ENCODE data around the gene ZNF546.

DNA sequence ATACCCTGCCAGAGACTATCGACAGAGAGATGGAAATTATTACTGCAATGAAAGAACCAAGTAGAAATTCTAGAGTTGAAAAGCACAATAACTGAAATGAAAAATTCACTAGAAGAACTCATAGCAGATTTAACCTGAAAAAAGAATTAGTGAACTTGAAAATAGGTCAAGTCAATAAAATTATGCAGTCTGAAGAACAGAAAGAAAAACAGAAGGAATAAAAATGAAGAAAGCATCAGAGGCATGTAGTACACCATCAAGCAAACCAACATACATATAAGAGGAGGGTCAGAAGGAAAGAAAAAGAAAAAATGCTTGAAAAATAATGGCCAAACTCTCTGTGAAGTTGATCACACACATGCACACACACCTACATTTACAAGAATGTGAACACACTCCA, 62.8 kb downstream of the ZNF546 start:
- TF ChIP-seq, protein P1, sequence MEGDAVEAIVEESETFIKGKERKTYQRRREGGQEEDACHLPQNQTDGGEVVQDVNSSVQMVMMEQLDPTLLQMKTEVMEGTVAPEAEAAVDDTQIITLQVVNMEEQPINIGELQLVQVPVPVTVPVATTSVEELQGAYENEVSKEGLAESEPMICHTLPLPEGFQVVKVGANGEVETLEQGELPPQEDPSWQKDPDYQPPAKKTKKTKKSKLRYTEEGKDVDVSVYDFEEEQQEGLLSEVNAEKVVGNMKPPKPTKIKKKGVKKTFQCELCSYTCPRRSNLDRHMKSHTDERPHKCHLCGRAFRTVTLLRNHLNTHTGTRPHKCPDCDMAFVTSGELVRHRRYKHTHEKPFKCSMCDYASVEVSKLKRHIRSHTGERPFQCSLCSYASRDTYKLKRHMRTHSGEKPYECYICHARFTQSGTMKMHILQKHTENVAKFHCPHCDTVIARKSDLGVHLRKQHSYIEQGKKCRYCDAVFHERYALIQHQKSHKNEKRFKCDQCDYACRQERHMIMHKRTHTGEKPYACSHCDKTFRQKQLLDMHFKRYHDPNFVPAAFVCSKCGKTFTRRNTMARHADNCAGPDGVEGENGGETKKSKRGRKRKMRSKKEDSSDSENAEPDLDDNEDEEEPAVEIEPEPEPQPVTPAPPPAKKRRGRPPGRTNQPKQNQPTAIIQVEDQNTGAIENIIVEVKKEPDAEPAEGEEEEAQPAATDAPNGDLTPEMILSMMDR (IDR thresholded peaks at IDR 0.05; ENCODE audit: borderline replicate concordance, extremely low read depth, low read length, poor library complexity, severe bottlenecking) = no peak
- TF ChIP-seq EZH2 (IDR thresholded peaks at IDR 0.05; ENCODE audit: borderline replicate concordance, low read depth, low read length, severe bottlenecking) = no peak
